CMK (cell line): ENCODE measurements around the gene GREM2.
A peak's percentile ranks its signal among the peaks of the same experiment; 100 is the strongest.

Source experiments
- DNase-seq: peaks from one replicate; pipeline ENCODE4 v3.0.0-alpha.2; 2010; ENCODE audit warnings: low read depth

GREM2 gene

DNA sequence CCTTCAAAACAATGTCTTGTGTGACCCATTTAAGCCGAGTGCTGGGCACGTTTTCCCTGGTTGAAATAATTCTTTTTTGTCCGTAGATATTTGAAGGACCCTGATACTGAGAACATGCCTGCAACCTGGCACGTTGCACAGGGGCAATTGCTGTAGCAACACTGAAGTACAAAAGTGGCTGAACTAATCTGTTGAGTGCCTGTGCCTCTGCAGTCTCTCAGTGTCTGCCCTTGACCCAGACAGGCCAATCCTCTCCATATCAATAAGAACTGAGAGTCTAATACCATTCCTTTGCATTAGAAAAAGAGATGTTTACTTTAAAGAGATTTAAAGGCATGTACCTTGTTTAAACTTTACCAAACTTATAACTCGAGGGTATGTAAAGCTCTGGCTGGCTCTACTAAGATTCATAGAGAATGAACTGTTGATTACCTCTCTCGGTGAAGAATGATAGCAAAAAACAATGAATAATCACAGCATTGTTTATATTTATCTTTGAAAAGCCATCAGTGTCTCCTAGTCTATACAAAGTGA lies 2.4 kb downstream of the GREM2 start:
- DNase-seq: no peak

DNA sequence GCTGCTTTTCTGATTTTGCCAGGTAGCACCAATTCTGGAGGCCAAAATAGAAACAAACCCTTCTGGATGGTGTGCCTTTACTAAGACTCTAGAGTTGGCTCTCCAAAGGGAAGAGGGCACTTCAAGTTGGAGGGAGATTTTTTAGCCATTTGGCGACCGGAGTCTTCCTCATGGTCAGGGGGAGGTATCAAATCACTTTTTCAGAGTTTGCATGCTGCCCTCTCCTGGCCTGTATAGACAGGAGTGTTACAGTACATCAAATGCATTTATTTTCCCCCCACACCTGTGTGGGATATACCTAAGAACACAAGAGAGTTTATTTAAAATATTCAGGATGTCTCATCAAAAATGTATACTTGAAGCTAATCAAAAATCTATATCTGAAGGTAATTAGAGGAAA lies 3.2 kb downstream of the GREM2 start:
- no peak for DNase-seq

DNA sequence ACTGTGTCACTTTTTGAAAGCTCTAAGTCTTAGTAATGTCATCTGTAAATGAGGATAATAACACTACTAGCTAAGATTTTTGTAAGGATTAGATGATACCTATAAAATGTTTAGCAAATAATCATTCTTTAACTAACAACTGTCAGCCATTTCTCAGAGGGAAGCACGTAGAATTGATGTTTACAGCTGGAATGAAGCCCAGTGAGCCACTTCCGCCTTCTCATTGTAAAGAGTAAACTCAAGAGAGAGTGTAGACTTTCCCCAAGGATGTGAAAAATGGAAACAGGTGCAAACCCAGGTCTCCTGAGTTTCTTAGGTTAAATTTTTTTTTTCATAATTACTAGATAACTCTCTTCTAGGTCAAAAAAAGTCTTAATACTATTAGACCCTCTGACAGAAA lies 4.9 kb downstream of the GREM2 start:
- DNase-seq: no peak

DNA sequence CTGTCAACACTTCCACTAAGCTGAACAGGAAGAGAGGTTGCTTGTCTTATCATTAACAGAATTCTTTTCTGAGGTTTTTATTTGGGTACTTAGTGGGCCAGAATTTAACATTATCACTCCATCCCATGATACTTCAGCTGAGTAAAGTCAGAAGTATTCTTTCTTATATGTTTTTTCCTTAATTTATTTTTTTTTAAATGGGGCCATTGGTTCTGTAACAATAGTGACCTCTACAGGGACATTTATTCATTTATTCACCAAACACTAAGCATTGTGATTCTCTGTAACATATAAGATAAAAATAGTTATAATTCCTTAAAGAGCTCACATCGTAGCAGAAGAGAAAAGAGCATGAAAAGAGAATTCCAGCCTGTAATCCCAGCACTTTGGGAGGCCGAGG lies 9.8 kb downstream of the GREM2 start:
- DNase-seq: no peak

DNA sequence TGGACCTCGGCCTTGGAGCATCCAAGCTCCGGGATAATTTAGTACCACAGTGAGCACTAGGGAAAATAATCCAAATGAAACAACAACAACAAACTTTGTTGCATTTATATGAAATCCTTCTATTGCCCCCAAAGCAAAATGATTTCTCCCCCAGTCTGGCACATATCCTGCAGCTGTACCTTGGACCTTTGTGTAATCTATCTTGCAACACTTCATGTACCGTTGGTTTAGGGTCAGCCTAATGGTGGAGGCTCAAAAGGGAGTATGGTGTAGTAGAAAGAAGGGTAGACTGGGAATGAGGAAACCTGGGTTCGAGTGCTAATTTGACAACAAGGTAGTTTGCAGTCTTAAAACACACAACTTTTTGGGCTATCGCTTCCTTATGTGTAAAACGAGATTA lies 12.1 kb downstream of the GREM2 start:
- no peak for DNase-seq

DNA sequence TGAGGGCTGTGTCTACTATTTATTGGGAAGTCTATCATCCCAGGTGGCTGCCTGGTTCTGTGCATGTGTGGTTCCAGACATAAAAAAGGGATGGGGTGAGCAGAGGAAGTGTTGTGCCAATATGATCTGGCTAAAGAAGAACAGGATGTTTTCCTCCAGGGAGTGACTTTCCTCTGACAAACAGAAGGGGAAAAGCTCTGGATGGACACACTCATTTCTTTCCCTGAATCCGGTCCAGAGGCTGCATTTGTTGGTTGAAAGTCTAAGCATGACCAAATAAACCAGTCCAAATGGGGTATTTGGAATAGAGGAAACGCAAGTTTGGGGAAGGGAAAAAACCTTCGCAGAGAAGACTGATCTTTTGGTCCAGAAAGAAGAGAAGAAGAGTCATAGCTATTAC lies 12.7 kb downstream of the GREM2 start:
- no peak for DNase-seq

DNA sequence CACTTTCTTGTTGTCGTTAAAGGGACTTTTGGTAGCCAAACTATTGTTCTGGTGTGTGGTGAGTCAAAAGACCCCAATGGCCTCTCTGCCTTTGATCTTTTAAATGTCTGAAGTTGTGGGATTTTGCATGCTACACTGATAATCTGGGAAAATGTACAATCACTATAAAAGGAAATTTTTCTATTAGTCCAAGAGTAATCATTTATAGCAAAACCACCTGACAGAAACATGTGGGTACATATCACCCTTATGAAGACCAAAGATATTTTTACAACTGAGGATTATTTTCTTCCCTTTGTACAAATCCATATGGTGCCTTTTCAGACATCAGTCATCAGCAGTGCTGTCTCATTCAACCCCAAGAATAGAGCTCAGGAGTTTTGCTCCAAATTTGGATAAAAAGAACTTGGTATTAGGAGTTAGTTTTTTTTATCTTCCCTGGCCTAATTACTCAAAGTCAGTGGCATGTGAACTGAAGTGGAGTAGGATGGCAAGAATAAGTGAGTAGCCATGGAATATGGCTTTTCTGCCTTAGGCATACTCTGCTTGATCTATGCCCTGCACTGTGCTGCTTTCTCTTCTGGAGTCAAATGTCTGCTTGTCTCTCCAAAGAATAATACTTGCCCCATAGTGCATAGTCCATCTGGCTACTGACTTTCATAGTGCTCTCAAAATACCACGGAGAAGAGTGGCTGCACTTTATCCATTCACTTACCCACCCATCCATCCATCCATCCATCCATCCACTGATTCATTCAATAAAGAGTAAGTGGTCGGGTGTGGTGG lies 13.5 kb downstream of the GREM2 start:
- no peak for DNase-seq

DNA sequence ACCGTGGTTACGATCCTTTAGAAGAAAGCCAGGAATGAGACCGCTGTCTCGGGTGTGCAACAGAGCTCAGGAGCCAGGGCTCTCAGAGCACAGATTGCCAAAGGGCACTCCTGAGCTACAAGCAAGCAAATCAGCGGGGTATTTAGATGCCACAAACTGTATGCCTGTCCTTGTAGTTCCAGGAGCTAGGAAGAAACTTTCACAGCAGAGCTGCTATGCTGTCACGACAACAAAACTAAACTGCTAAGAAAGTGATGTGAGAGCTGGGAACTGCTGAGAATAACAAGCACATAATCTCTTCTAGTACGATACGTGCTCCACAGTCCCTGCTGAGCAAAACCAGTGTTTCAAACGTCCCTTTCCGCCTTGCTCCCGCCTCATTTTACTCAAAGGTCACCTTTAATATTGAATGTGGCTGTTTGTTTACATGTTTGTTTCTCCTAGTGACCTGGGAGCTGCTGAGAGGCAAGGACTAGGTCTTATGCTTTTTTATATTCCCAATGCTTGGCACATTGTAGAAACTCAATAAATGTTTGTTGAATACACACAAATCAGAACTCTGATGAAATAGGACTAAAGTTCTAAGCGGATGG lies 14.7 kb downstream of the GREM2 start:
- no peak for DNase-seq

DNA sequence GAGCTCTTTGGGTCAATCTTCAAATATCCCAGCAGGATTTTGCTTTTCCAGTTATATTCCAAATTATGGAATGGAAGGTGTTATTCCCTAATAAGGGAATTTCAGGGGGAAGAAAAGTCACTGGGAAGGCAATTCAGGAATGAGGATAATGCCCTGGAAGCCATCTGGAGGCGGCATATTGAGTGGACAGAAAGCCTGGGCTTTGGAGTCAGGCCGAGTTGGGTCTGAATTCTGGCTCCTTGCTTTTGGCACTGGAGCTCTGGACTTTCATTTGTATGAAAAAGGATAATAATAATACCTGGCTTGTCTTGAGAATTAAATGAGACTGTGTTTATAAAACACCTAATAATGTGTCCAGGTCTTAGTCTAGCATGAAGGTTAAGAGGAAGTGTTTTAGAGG lies 16.5 kb downstream of the GREM2 start:
- DNase-seq: no peak

DNA sequence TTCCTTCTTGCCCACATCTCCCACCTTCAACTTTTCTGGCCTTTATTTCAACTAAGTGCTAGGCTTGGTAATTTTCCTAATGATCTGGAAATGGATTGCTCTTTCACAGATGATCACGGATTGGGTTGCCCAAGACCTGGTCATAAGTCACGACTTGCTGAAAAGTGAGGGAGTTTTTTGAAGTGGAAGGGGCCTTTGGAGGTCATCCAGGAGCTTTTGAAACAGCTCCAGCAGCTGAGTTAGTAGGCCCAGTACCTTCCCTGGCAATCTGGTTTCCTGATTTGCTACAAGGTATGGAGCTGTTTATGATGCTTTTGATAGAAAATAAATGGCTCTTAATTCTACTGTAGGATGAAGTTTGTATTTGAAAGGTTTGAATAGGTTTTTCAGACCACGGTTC lies 20.4 kb downstream of the GREM2 start:
- no peak for DNase-seq

DNA sequence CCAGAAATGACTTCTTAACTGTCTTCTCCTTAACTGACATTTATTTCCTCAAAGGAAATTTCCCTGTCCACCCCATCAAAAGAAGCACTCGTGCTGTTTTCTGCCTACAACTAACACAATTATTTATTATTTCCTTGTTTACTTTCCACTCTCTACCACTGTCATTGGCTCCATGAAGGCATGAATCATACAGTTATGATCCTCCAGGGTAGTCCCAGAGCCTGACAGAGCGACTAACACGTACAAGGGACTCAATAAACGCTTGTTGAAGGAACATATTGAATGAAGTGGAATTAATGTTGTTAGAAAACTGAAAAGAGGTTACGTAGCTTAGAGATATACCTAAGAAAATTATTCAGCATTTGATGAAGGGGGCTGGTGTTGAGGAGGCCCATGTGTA lies 20.9 kb downstream of the GREM2 start:
- DNase-seq: no peak

DNA sequence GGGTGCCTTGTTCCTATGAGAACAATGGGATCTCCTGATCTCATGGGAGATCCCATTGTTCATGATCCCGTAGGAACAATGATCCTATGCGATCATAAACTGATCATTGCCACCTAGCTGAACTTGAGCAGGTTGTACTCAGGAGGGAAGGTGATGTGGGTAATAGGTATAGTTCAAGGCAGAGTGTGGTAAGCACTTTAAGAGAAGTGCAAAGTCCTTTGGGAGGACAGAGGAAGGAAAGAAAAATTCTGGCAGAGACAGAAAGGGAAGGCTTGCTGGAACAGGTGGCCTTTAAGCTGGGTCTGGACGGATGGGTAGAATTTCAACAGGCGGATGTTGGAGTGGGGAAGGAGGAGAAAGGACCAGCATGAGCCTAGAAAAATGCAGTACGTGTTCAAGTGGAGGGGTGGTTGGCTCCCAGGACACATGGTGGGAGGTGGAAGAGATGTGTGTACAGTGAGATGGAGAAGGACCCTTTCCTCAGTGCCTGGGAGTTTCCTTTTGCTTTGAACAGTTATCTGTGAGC lies 22.3 kb downstream of the GREM2 start:
- no peak for DNase-seq

DNA sequence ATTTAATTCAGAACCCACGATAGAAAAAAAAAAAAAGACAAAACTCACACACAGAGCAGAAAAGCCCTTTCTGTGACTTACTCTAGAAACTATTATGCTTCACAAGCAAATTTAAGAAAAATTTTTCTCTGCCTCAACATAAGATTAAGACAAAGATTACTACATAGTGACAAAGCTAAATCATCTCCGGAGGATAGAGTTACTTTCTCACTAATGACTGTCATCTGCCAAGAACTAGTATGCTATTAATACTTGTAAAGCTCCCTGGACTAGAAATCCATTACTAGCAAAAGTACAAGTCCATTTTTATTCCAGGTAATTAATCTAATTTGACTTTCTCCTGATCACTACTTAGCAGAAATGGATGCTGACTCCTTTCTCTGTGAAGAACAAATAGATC lies 25.9 kb downstream of the GREM2 start:
- DNase-seq: no peak

DNA sequence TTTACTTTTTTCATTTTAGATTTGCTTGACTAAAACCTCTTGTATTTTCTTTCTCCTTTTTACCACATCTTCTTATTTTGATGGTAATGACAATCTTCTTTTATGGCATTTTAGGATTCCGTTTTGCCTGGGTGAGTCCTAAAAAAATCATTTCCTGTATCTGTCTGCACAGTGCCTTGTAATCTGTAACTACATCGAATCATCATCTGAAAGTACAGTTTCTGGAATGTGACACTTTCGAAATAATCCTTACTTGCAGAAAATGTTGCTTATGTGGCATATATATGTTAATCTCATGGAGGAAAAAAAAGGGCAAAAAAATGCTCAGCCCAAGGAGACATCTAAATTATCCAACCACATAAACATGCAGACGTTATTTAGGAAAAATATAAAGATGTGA lies 29.0 kb downstream of the GREM2 start:
- DNase-seq: no peak

DNA sequence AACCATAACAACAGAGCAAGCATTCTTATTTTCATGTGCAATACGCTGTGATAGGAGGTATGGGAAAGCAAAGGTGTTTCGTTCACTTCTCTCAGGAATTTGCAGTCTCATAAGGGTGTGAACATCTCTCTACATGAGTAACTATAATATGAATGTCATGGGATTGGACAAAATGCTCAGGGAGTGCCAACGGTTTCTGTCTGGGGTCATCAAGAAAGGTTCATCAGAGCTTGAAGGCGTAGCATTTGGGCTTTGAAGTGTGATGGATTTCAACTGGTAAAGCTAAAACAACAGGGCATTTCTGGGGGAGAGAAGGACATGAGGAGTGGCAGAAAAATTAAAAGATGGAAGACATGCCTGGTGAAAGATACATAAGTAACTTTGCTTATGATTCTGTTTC lies 32.4 kb downstream of the GREM2 start:
- DNase-seq: no peak

DNA sequence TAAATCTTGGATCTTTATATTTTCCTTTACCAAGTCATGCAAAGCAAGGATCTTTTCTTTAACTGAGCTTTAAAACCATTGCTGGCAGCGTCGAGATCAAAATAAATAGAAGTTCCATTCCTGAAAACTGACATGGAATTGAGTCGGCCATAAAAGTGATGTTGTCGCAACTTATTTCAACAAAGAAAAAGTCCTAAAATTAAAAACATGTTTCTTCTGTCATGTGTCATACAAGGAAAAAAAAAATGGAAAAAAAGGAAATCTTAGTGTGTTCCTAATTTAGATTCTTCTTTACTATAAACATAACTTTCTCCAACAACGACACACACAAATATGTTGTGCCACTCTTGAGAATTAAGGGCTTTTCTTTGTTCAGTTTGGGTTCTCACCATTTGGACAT lies 34.9 kb downstream of the GREM2 start:
- no peak for DNase-seq

DNA sequence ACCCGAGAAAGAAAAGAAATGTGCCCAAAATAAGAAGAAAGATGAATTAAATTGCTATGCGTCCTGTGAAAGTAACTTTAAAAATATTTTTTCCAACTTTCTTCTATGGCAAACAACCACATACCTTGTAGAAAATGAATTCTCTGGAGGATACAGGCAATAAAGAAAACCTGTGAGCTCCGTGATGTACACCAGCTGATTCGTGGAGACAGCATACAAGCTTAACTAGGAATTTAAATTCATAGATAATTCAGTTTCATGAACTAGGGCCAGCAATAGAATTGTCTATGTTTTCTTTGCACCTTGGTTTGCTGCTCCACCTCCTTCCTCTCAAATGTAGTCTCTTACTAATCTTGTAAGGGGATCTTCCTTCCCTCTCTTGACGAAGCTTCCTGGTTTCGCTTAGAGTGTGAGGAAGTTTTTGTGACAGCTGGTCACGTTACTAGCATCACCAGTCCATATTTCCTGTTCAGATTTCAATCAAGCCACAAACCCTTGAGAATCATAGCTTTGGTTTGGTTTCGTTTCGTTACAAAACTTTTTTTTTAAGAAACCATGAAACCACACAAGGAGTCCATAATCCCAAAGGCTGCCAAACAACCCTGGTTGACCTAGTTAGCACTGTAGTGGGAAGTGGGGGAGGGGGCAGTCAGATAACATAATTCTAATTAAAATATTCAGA lies 35.8 kb downstream of the GREM2 start:
- DNase-seq: peak; percentile 7

DNA sequence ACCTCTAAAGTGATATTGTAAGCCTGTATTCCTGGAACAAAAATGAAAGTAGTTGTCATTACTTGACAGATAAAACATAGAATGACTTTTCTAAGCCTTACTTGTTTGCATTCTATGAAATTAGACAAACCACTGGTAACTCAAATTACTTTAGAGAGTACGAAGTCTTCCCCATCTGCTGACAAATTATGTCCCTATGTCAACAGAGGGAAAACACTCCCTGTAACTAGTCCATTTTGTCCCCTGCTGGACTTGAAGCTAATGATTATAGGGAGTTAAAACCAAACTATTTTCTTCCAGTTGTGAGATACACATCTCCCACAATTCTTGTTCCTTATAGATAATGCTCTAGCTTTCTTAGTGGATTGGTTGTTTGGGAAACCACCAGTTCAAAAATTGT lies 39.6 kb downstream of the GREM2 start:
- no peak for DNase-seq

DNA sequence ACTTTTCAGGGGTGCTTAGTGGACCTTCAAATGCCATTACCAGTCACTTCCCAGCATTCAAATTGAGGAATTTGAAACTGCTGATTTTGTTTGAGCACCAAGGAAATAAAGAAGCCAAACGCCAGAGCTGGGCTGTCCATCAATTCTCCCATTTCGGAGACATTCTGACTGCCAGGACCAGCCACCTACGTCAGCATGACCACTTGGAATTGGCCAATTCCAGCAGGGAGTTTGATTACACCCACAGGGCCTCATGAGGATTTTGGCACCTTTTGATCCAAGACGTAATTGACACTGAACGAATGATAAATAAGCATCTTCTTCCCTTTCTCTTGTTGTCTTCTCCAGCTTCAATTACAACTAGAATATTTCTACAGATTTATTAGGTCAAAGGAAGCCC lies 40.2 kb downstream of the GREM2 start:
- no peak for DNase-seq

DNA sequence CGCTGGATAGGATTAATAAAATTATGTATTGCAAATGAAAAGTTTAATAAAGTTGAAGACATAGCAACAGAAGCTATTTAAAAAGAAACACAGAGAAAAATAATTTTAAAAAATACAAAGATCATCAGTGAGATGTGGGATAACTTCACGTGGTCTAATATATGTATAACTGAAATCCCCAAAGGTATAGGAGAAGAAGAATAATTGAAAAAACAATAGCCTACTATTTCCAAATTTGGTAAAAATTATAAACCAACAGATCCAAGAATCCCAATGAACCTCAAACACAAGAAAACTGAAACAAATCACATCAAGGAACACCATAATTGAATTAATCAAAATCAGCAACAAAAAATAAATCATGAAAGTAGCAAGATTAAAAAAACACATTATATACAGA lies 44.9 kb downstream of the GREM2 start:
- DNase-seq: no peak

DNA sequence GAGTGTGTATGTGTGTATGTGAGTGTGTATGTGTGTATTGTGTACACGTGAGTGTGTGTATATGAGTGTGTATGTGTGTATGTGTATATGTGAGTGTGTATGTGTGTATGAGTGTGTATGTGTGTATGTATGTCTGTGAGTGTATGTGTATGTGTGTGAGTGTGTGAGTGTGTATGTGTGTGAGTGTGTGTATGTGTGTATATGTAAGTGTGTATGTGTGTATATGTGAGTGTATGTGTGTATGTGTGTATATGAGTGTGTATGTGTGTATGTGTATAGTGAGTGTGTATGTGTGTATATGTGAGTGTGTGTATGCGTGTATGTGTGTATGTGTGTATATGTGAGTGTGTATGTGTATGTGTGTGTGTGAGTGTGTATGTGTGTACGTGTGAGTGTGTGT lies 49.2 kb downstream of the GREM2 start:
- no peak for DNase-seq

DNA sequence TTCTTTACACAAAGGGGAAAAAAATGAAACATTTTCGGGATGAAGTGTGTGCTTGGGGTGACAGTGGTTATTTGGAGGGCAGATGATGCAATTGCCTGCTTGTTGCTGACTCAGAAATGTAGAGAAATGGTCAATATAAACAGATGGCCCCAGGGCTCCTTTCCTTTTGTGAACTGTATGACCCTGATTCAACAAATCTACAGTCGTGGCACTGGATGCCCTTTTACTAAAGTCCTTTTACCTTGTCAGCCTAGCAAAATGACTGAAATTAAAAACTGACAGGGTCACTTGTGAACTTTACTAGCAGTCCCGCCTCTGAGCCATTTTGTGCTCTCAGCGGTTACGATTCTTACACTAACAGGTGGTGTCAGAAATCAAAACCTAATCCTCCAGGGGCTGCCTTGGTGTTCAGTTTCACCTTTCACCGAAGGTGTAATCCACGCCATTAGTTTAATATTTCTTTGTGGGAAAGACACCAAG lies 49.8 kb downstream of the GREM2 start:
- DNase-seq: no peak

DNA sequence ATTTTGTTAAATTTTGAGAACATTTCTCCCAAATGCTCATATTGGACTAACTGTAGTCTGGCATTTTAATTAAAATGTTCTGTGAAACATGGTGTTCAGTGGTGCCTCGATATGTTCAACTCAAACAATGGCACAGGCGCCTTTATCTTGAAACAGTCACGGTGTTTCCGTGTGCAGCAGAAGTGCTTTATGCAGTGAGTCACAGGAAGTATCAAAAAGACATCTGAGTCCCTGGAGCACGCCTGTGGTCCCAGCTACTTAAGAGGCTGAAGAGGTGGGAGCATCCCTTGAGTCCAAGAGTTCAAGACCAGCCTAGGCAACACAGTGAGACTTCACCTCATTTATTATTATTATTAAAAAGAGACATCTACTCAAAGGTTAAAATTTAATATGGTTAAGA lies 52.2 kb downstream of the GREM2 start:
- DNase-seq: no peak
